ENCODE measurements around the gene PGS1.

PGS1 gene

DNA sequence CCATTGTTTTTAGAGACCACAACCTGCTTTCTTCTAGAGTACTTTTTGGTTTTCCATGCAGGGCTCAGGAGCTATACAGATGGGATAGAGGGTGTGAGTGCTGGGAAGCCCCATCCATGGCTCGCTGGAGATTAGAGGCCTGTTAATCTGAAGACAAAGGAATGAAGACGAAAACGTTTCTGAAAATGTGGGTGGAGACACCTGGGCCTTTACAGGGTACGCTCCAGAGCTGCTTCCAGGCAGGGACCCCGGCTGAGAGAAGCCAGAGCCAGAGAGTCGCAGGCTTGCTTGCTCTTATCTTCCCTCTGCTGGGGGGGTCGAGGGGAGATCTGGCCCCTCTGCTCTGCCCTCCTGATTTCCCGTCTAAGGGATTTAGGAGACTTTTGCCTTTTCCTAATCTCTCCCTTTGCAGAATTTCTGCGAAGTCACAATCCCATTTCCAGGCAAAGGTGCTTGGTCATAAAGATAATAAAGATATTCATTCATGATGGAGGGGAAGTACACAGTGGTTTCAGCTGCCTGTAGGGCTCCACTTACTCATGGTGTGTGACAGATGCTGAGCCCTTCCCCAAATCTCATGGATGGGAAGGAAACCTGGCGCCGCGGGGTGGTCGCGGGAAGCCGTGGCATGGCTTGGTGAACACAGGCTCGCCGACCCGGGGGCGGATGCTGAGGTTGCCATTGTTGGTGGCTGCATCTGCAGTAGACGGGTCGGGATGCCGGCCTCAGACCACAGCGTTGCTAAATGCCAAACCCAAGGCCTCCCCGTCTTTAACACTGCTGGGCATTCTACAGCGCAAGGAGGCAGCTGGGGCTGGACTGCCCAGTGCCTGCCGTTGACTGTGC is 13.8 kb upstream of the PGS1 start:
- DNase-seq (ENCODE audit: low spot score), result no peak

DNA sequence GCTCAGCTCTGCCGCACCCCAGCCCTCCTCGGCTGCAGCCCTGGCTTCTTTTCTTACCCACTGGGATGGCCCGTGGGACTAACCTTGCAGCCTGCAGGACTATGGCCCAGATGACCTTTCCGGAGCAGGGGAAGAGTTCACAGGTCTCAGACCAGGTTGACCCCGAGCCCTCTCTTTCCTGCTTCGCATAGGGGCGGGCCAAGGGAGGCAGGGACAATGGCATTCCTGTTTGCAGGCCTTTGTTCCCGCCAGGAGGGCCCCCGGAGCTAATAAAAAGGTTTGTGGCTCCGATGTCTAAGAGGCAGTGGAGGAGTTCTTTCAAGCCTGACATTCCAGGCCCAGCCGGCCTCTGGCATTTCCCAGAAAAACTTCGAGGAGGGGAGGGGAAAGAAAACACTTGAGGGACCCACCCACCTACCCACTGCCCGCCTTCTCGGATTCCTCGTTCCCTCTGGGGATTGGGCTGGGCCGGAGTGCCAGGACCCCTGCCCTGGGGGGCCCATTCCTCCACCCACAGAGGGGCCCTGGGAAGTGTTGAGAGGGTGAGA is 12.8 kb upstream of the PGS1 start:
- peak; percentile 66 for DNase-seq (ENCODE audit: low spot score)

DNA sequence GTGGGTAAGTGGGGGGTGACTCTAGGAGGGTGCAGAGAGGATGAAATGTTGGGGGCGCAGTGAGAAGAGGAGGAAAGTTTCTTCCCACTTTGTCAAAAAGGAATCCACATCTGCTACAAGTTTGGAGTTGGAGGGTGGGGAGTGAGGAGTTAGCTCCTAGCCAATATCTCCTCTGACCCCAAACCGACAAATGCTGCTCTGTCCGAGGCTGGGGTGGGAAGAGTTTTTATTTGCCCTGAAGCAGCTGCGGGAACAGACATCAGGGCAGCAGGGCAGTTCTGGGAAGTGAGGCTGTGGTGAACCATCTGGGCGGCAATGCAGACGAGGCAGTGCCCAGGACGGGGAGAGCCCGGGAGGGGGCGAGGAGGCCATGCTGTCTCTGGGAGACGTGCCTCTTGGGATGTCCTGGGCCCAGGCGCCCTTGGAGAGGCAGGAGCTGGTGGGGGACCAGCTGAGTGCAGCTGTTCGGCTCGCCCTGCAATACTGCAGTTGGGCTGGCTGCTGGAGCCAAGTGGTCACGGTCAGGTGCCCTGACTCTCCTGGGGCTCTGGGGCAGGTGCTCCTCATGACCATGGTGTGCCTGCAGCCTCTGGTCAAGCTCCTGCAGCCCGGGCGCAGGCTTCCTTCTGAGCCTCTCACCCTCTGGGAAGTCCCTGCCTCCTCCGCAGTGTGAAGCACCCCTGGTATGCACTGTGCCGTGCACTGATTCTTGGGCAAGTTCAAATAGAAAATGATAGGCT is 12.2 kb upstream of the PGS1 start:
- DNase-seq (ENCODE audit: low spot score), result peak; percentile 74

DNA sequence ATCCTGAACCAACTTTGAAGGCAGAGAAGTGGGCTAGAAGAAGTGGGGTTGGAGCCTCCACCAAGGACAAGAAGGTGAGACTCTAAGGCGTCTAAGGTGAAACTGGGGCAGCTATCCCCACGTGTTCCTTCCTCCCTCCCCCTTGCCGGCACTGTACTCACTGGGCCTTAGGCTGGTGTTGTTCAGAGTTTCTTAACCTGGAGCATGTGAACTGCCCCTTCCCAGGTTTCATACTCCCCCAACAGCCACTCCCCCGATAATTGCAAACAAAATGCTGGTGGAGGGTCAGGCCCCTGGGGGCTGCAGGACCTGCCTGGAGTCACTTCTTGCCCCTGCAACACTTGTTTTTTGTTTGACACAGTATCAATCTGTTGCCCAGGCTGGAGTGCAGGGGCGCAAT is 11.3 kb upstream of the PGS1 start:
- no peak for DNase-seq (ENCODE audit: low spot score)

DNA sequence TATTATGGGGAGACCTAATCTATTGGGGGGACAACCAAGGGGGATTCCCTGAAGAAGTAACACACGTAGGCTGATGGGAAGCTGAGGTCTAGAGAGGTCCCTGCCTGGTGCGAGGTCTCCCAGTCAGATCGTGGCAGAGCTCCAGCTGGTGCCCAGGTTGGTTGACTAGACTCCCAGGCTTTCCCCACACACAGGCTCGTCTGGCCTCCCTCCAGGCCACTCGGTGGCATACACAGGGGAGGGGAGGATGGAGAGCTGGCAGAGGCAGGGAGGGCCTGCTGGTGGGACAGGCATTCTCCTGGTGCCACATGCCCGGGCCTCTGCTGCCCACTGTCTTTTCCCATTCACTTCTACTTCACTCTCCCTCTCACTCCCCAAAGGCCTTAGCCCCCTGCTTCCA is 10.1 kb upstream of the PGS1 start:
- DNase-seq (ENCODE audit: low spot score), result no peak

DNA sequence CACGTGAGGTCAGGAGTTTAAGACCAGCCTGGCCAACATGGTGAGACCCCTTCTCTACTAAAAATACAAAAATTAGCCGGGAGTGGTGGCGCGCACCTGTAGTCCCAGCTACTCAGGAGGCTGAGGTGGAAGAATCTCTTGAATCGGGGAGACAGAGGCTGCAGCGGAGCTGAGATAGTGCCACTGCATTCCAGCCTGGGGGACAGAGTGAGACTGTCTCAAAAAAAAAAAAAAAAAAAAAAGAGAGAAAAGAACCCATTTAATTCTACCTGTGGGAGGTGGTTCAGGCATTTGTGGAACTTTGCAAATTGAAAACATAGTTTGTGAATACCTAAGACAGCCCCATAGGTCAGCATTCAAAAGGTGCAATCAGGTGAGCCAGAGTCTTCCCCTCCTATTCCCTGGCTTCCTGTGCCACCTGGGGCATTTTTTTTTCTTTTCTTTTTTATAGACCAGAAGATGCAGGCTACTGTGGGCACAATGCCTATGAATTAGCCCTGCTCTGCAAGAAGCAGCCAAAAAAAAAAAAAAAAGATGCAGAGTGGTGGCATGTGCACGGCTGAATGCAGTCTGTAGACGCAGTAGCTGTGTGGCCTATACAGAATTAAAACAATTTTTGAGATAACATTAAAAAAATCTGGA is 9.5 kb upstream of the PGS1 start:
- no peak for DNase-seq (ENCODE audit: low spot score)

DNA sequence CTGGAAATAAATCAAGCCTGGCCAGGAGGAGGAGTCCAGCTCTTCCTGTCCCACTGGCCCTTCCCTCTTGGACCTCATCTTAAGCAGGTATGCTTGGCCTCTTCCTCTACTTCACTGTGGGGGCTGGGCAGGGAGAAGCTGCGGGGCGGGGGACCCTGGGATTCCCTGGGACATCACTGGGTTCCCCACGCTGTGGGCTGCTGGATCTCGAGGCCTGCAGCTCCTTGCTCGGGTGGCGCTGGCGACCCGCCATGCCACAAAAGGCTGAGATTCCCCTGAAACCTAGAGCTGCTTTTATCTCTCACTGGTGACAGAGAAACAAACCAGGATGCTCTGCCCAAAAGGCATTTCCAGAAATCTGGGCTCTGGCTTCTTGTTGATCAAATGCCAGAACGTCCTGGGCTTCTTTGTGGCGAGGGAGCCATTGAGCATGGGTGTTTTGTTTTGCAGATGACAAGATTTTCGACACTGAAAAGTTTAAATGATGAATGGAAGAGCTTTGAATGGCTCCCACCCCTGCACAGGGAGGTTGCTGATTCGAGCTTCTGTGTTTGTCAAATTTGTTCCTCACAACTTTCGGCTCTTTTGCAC is 8.6 kb upstream of the PGS1 start:
- DNase-seq (ENCODE audit: low spot score), result no peak

DNA sequence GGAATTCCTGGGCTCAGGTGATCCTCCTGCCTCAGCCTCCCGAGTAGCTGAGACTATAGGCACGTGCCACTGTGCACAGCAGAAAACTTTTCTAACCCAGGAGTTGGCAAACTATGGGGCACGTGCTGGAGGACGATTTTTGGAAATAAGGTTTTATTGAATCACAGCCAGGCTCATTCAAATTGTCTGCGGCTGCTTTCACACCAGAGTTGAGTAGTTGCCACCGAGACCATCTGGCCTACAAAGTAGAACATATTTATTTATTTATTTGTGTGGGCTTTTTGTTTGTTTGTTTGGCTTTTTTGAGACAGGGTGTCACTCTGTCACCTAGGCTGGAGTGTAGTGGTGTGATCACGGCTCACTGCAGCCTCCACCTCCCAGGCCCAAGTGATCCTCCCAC is 7.4 kb upstream of the PGS1 start:
- DNase-seq (ENCODE audit: low spot score), result no peak

DNA sequence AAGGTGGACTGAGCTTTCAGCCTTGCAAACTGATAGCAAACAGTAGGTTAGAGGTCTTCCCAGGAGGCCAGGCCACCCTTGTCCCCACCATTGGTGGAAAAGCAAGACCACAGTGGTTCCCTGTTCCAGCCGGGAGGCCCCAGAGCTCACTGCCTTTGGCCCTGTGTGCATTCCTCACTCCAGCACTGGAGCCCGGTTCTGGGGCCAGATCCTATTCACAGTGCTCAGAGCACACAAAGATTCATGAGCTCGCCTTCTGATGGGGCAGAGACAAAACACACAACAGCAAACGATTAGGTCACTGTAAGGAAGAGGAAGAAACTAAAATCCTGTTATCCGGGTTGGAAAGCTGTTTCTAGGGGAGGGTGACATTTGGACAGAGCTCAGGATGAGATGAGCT is 5.6 kb upstream of the PGS1 start:
- no peak for DNase-seq (ENCODE audit: low spot score)

DNA sequence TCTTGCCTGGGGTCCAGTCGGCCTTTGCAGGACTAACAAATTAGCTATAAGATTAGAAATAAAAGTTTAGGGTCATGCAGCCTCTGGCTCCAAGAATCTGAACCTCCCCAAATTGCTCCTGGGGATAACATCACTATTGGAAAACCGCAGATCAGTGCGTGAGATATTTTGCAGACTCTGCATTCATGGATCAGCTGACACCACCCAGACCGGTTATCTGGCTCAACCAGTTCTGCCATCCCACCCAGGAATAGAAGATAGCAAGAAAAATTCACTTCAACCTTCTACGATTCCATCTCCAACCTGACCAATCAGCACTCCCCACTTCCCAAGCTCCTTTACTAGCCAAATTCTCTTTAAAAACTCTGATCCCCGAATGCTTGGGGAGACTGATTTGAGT is 4.3 kb upstream of the PGS1 start:
- DNase-seq (ENCODE audit: low spot score), result no peak

DNA sequence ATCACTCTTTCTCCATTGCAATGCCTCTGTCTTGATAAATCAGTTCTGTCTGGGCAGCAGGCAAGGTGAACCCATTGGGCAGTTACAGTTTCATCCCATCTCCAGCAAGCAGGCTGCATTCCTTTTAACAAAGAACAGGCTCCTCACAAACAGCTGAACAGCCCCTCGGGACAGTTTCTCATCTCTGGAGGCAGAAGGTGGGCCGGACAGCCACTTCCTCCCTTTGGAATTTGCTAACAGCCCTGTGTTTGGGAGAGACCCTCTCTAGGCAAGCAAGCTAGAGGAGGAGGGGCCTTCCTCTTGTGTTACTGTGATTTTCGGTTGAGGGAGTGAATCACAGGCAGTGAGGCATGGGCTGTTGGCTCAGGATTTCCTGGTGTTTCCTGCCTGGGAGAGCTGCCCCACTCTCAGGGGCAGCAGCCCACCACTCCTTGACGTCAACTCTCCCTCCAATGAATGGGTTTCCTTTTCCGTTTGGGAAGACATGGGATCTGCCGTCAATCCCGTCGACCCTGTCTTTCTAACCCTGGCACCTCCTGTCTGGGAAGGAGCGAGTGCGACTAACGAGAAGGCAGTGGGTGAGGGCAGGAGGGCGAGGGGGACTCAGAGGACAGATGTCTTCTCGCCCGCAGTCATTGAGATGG is 3.7 kb upstream of the PGS1 start:
- DNase-seq (ENCODE audit: low spot score), result peak; percentile 87

DNA sequence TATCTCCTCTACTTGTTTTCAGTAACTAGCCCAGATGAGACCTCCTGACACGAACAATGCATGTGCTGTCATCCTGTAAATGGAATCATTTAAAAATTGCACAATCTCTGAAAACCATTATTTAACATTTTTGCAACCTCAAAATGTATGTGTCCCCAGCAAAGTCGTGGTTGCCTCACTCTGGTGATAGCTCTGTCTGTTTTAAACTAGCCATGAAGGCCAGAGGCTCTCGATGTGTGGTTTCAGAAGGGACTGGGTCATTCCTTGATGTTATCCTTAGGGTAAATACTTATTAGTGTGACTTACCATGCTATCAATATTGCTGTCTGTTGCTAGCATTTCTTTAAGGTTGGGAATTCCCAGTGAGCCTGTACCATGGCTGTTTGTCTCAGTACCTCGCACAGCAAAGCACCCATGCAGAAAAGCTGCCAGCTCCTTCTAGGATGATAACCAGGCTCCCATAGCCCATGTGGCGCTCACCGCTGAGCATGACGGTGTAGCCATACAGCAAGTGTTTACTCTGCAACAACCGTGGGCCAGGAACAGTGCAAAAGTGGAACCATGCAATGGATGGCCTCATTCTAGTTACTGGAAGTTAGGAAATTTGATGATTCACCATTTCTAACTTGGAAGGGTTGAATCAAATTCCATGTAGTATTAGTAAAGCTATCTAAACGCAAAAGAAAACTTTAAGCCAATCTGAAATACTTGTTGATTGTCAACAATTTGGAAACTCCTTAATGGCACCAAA is 2.9 kb upstream of the PGS1 start:
- DNase-seq (ENCODE audit: low spot score), result peak; percentile 97

DNA sequence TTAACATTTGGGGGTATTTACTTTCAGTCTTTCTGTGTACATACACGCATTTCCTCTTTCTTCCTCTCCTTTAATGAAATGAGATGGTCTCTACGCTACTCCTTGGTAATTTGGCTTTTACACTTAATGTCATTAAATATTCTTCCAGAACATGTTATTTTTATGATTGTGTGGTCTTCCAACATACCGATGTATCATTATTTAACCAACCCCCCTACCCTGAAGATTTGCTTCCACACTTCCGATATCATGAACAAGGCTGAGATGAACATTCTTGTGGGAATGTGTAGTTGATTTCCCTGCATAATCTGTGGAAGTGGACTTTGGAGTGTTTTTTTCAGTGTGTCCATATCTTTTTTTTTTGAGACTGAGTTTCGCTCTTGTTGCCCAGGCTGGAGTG is 2.3 kb upstream of the PGS1 start:
- DNase-seq (ENCODE audit: low spot score), result no peak

DNA sequence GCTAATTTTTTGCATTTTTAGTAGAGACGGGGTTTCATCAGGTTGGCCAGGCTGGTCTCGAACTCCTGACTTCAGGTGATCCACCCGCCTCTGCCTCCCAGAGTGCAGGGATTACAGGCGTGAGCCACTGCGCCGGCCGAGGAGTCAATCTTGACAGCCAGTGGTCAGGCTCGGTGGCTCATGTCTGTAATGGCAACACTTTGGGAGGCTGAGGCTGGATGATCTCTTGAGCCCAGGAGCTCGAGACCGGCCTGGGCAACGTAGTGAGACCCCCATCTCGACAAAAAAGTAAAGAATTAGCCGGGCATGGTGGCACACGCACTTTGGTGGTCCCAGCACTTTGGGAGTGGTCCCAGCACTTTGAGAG is 608 bp upstream of the PGS1 start:
- DNase-seq (ENCODE audit: low spot score), result no peak

DNA sequence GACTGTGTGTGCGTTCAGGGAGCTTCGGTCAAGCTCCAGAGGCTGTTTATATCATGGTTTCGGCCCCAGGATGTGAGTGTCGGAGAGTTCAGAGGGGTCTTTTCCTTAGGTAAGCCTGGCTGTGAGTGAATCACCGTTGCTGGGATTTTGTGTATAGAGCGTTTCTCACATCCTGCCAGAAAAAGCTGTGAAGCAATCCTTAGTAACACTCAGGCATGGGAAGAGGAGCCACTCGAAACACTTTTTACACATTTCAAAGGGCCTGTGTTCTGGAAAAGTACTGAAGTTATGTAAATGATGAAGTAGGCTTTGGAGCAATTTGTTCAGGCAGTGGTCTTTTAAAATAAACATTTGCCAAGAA is 662 bp downstream of the PGS1 start:
- peak; percentile 87 for DNase-seq (ENCODE audit: low spot score)

DNA sequence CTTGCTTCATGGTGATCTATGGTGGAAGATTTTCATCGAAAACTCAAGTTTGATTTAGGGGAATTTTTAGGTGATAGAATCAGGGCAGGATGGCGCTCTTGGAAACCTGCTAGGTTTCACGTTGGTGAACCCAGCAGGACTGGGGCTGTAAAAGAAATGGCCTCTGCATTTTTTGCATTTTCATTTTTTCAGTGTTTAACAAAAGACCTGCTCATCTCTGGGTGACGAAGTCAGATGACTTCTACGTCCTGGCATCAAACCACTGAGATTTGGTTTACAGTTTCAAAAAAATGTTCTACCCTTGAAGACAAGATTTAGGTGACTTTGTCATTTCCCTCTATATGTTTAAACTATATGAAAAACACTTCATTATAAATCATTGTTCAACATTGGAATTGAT is 1.9 kb downstream of the PGS1 start:
- no peak for DNase-seq (ENCODE audit: low spot score)

DNA sequence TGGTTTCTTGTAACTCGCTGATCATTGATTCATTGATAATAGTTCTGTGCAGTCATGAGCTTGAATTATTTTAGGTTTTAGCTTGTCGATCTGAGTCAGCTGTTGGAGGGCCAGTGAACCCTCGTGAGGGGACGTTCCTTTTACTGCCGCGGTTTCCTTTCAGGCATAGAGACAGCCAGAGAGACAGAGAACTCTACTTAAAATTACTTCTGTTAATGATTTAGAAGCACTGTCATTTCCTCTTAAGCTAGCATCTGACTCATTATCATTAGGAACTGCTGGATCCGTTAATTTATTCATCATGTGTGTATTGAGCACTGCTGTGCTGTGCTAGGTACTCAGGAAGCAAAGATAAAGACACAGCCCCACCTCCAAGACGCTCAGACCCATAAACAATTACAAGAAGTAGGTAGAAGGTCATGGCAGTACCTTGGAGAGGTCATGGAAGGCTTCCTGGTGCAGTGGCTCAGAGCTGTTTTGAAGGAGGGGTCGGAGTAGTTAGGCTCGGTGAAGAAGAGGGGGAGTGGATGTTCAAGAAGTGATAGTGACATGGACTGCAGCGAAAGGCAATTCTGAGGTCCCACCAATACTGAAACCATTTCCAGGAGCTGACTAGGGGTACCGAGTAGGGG is 3.3 kb downstream of the PGS1 start:
- DNase-seq (ENCODE audit: low spot score), result peak; percentile 96

DNA sequence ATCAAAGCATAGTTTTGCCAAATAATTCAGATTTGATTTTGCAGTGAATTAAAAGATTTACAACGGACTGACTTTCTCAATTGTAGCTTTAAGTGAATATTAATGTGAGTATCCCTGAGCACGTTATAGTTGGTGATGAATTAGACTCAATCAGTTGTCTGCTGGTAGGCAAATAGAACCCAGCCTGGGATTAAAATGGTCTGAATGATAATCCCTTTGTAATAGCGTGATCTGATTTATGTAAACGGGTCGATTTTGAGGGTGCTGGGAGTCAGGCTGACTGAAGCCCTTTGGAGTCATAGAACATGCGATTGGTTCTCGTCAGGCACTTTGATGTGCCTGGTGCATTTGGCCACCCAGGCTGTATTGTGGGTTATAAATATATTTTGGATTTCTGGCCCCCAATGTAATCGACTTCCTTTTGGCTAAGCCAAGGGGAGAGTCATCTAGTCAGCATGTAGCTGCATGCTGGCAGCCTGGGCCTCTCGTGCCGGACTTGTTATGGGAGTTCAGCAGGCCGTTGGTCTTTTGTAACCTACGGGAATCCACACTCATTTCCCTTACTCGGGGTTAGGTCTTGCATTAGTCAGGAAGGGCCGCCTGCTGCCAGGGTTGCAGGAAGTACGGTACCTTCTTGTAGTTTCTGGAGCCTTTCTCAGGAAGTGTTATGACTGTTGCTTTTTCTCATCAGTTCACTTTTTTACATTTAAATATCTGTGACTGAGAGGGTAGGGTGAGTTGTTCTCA is 5.4 kb downstream of the PGS1 start:
- peak; percentile 75 for DNase-seq (ENCODE audit: low spot score)

DNA sequence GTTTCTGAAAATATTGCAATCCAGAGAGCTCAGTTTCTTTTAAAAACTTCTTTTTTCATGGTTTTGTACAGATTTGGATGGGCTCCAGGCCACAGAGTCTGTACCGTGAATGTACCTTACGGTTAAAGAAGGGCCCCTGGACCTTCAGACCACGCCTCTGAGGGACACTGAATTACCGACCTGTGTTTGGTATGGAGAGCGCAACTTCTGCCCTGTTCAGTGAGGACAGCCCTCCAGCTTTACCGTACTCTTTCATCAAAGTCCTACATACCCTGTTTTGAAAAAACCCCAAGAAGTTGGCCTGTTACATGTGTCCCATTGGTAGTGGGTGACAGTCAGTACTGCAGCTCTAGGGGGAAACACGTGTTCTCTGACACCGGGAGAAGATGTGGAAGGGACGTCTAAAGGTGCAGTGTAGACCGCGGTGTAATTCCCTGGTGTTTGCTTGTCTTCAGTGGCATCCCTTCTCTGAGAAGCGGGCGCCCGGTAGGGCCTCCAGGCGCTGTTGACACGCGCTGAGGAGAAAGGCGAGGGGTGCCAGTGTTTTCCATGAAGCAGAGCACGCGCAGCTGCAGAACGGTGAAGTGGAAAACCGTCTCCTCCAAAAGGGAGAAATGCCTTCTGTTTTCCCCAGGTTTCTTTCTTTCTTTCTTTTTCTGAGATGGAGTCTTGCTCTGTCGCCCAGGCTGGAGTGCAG is 6.2 kb downstream of the PGS1 start:
- DNase-seq (ENCODE audit: low spot score), result no peak
